Fibroblast of skin of abdomen (primary cell): ENCODE data around the gene KRT12.

Experiments
- DNase-seq: peaks from one replicate; pipeline ENCODE4 v3.0.0-alpha.2; 2013

KRT12 gene

GRCh38 chr17:40813804-40814203 lies 53.2 kb downstream of the KRT12 start:
- DNase-seq: no peak

- DNase-seq: no peak
Measured at GRCh38 chr17:40812639-40813038, 54.4 kb downstream of the KRT12 start.
